HG03060 (cell line): ENCODE measurements around the gene PMAIP1.
"Not testable (repeated sequence)": the region's sequence is repeated elsewhere in the genome, so short reads cannot be mapped to it uniquely, and the experiment has no call there.

Experiments used
- ATAC-seq: cut with Tn5 transposase; IDR thresholded peaks from one replicate; pipeline ENCODE4 v1.9.1; 2021; ENCODE audit warnings: low read depth, moderate number of reproducible peaks; ENCODE audit not compliant: unreplicated experiment

PMAIP1 gene

DNA sequence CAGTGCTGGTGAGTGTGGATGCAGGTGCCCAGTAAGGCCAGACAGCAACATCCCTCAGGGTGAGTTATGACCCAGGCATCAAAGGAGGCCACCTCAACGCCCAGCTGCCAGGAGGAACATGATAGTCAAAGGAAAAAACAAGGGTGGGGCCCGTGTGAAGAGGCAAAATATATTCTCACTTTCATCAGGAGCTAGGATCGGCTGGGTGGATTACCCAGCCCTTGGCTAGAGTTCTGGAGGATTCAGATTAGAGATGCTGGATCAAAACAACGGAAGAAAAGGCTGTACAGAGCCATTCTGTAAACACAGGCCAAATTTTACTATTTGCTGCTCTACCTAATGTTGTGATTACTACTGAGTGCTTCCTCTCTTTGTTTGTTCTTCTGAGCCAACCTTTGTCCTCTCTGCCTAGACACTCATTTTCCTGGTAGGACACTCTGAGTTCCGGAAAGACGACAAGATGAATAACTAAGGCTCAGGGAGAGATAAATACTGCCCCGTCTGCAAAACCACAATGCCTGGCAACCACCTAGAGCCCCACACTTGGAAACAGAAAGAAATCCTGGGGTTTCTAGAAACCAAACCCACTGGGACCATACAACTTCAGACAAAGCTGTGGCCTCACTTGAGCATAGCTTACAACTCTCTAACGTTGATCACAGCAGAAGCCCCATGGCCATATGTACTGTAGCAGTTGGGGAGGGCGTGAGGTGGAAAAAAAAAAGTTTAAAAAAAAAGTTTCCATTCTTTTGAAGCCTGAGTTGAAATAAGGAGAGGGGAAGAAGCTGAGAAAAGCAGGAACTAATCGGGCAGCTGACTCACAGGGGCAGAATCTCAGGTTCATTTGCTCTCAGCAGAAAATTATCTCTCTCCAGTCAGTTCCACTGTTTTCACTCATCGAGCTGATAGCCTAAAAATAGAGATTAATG lies 17.8 kb upstream of the PMAIP1 start:
- ATAC-seq, result no peak

DNA sequence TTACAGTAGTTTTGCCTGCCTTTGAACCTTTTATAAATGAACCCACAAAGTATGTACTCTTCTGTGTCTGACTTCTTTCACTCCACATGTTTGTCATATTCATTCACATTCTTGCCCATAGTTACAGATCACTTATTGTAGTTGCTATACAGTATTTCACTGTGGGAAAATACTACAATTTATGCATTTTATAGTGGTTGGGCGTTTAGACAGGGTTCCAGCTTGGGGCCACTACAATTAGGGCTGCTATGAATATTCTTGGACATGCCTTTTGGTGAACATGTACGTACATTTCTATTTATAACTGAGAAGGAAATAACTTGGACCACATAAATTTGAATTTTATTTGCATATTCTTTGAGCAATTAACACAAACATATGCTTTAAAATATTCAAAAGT lies 15.4 kb upstream of the PMAIP1 start:
- ATAC-seq, result no peak

DNA sequence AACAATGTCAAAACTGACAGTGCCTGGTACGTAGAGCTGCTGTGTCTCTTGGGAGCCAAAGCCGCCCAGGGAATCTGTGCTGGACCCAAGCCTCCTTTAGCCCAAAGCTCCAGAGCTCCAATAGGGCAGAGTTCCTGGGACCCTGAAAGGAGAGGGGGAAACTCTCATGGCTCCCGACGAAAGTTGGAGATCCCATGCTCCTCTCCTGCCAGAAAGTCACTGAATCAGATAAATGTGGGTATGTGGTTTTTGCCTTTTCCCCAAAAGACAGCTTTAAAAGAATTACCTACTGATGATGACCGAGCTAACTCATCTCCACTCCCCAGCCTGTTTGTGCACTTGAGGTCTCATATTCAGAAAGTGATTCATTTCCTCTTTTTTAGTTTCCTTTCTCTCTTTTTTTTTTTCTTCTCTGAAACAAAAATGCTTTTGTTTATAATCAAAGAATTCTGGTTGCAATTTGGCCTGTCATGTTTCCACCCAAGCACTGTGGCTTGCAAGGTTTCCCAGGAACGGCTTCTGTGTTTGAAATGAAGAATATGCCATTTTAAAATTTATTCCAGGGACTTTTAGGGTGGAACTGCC lies 14.1 kb upstream of the PMAIP1 start:
- ATAC-seq, result peak; percentile 83

DNA sequence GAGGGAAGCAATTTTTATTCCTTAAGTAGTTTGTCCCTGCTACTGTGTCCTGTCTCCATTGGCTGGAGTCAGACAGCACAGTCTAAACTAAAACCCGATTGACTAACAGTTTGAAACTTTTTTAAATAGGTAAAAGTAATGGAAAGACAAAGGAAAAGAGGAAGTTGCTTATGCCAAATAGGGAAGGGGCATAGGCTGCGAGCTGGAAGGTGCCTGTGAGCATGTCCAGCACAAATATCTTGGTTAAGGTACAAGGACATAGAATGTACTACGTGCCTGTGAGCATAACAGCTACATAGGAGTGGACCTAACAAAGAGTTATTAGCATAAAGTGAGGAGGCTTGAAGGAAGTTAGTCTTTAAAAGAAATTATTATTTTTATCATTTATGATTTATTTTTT lies 13.4 kb upstream of the PMAIP1 start:
- not testable (repeated sequence) for ATAC-seq

DNA sequence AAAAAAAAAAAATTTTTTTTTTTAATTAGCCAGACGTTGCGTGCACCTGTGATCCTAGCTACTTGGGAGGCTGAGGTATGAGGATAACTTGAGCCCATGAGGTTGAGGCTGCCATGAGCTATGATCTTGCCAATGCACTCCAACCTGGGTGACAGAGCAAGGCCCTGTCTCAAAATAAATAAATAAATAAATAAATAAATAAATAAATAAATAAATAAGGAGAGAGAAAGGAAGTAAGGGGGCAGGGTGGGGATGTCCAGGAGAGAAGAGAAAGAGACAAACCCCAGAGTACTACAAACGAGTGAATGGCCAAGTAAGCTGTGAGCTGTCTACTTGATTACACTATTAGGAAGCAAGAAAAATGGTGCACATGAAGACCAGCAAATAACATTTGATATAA lies 7.7 kb upstream of the PMAIP1 start:
- ATAC-seq, result no peak

DNA sequence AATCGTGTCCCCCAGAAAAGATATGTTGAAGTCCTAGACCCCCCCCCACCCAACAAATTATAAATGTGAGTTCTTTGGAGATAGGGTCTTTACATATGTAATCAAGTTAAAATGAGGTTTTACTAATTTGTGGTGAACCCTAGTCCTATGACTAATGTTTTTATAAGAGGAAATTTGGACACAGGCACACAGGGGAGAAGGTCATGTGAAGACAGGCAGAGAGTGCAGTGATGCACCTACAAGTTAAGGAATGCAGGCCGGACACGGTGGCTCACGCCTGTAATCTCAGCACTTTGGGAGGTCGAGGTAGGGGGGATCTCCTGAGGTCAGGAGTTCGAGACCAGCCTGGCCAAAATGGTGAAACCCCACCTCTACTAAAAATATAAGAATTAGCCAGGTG lies 5.8 kb upstream of the PMAIP1 start:
- no peak for ATAC-seq

DNA sequence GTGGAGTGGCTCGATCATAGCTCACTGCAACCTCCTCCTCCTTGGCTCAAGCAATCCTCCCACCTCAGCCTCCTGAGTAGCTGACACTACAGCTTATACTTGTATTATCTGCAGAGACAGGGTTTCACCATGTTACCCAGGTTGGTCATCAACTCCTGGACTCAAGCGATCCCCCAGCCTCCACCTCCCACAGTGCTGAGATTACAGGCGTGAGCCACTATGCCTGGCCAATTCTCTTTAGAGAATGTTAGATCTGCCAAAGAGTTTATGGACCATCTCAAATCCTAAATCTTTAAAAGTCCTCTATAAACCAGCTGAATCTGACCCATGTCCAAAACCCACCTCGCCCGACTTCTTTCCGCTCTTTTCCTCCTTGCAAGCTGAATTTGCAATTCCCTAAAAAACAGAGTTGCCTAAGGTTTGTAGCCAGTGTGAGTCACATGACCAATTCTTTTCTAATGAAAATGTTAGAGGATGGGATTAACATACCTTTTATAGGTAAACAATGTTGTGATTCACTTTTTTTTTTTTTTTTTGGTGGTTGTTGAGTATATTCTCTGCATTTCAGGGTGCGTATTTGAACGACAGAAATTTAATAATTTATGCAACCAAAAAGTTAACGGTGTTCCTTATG lies 2.4 kb upstream of the PMAIP1 start:
- no peak for ATAC-seq

DNA sequence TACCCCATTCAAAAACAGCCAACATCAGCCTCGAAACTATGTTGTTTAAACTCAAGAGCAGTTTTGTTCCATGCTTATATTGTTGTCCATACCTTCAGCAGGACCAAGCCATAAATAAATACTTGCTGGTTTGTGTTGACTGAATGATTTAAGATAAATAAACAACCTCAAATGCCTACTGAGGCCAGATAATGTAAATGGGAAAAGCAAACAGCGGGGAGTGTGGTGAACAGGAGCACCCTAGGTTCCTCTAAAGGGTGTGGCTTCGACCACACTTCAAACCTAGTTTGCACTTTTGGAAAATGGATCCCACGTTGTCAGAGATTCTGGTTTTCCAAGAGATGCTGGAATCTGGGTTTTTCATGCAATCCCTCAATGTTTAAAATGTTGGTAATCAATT lies 1.7 kb upstream of the PMAIP1 start:
- ATAC-seq, result no peak

DNA sequence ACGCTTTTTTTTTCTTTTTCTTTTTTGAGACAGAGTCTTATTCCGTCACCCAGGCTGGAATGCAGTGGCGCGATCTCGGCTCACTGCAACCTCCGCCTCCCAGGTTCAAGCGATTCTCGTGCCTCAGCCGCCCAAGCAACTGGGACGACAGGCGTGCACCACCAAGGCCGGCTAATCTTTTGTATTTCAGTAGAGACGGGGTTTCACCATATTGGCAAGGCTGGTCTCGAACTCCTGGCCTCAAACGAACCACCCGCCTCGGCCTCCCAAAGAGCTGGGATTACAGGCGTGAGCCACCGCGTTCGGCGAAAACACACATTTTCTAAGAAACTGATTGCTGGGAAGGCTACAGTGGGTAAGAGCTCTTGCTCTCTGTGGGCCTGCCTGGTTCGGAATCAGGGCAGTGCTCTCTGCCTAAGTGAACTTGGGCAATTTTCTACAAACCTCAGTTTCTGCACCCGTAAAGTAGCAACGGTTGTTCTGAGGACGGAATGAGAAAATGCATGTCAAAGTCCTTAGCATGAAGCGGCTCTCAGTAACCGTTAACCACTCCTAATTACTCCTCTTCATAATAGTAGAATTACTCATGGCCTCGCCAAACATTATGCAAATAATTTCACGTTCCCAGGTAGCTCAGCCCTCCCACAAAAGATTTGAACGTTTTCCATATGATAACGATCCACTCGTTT lies 1.0 kb upstream of the PMAIP1 start:
- no peak for ATAC-seq

DNA sequence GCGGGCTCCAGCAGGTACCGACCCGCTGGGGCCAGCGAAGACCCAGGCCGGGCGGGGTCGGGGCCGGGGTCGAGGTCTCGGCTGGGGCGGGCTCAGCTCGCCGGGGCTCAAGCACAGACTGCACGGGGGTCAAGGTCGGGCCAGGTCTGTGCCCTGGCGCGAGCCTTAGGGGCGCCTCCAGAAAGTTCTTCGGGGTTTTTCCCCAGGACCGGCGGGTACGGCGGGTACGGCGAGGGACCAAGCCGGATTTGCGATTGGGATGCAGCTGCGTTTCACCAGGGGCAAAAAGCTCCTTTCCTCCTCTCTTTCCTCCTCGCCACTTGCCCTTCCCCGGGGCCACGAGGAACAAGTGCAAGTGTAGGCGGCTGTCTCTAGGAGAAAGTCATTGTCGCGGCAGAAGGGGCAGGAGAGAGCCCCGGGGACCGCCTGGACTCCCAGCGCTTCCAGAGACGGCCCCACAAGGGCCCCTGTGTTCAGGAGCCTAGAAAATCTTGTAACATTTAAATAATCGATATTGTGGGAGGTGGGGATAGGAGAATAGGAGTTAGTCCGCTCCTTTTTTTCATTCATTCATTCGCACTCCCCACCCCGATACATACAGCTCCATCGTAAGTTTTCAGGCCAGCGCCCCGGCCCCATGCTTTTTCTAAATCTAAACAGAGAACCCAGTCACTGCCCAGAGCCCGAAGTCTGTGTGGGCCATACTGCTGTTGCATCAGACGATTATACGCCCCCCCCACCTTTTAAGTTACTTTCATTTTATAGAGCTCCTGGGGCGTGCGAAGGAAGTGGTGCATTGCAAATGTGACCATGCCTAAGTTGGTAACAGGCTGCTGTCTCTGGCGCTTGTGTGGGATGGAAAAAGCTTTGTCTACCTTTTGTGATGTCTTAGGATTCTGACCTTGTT lies 679 bp downstream of the PMAIP1 start:
- no peak for ATAC-seq

DNA sequence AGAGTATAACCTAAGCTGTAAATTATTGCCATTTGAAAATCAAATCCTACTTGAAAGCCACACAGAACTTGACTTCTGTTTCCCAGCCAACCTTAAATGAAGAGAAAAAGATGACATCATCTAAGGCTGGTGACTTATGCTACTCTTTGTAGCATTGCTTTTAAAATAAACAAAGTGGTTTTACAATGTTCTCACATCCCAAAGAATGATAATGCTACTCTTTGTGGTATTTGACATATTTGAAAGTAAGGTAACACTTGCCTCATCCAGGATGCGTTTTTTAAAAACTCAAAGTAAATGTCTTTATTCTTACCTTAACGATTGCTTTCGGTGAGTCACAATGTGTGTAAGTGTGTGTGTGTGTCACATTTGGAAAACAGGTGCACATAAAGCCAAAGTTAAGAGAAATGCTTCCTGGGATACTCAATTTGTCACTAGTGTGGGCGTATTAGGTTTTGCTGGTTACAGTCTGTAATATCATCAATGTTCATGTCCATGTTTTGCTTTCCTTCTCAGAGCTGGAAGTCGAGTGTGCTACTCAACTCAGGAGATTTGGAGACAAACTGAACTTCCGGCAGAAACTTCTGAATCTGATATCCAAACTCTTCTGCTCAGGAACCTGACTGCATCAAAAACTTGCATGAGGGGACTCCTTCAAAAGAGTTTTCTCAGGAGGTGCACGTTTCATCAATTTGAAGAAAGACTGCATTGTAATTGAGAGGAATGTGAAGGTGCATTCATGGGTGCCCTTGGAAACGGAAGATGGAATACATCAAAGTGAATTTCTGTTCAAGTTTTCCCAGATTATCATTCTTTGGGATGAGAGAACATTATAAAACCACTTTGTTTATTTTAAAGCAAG lies 2.6 kb downstream of the PMAIP1 start:
- no peak for ATAC-seq

DNA sequence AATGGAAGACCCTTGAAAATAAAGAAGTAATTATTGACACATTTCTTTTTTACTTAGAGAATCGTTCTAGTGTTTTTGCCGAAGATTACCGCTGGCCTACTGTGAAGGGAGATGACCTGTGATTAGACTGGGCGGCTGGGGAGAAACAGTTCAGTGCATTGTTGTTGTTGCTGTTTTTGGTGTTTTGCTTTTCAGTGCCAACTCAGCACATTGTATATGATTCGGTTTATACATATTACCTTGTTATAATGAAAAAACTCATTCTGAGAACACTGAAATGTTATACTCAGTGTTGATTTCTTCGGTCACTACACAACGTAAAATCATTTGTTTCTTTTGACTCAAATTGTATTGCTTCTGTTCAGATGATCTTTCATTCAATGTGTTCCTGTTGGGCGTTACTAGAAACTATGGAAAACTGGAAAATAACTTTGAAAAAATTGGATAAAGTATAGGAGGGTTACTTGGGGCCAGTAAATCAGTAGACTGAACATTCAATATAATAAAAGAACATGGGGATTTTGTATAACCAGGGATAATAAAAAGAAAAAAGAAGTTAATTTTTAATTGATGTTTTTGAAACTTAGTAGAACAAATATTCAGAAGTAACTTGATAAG lies 3.3 kb downstream of the PMAIP1 start:
- ATAC-seq, result no peak

DNA sequence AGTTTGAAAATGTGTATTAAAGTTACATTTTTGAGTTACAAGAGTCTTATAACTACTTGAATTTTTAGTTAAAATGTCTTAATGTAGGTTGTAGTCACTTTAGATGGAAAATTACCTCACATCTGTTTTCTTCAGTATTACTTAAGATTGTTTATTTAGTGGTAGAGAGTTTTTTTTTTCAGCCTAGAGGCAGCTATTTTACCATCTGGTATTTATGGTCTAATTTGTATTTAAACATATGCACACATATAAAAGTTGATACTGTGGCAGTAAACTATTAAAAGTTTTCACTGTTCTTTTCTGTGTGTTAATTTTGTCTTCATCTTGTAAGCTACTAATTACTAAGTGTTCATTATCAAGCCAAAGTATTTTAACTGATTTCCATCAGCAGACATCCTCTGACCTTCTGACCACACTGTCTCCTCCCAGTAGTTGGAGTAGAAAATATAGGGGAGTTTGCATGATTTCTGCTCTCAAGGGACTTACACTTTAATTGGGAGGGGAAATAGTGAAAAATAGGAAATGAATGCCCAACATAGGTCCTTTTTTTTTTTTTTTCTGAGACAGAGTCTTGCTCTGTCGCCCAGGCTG lies 4.3 kb downstream of the PMAIP1 start:
- no peak for ATAC-seq

DNA sequence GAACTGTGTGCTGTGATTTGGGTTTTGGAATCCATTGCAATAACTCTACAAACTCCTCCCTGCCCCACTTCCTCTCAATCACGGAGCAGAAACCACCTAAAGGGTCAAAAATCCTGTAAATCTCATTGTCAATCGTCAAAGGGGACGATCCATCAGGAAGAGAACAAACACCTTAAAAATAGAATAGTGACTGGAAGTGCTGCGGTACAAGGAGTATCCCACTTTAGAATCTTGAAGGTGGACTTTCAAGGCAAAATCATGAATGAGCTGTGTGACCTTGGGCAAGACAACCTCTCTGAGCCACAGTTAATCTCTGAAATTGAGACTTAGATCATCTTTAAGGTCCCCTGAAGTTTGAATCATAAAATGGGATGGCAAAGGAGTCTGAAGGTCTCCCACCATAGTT lies 5.9 kb downstream of the PMAIP1 start:
- no peak for ATAC-seq

DNA sequence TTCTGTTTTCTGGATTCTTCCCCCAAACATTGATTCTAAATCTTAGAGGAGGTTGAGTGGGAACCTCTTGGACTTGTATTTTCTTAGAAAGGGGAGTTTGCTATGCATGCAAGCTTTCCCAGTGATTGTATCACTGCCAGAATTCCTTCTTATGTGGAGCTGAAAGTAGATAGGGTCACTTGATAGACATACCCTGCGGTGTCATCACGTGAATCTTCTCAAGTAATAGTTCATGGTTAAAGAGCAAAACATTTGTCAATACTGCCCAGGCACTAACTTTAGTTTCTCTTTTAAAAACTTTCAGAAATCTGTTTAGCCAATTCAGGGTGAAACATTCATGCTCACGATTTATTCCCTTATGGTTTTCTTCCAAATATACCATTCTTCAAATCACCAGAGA lies 6.4 kb downstream of the PMAIP1 start:
- no peak for ATAC-seq

DNA sequence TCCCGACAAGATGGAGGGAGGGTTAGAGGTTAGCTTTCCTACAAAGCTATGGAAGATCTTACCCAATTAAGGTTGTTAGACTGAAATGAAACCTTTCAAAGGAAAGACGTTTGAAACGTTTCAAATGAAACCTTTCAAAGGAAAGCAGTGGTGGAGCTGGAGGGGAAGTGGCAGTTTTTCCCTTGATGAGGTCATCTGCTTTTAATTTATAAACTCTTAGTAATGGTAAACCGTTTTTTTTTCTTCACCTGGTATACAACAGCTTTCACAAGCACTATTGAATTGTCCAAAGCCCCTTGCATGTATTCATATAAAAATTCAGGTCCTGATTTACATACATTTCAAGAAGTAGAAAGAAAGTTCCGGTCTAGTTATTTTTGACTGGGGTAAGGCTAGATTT lies 7.4 kb downstream of the PMAIP1 start:
- ATAC-seq, result no peak

DNA sequence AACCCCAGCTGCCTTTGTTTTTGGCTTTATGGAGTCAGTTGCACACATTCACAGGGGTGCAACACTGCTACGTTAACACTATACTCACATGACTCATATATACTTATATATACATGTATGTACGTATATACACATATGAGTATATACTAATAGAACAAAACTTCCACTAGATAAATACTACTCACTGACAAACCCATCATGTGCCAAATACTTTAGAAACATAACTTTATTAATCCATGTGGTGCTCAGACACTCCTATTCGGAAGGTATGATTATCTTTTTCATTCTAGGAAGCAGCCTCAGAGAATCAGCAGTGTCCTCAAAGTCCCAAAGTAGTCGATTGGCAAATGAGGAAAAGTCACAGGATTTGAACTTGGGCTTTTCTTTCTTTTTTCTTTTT lies 7.9 kb downstream of the PMAIP1 start:
- ATAC-seq, result no peak

DNA sequence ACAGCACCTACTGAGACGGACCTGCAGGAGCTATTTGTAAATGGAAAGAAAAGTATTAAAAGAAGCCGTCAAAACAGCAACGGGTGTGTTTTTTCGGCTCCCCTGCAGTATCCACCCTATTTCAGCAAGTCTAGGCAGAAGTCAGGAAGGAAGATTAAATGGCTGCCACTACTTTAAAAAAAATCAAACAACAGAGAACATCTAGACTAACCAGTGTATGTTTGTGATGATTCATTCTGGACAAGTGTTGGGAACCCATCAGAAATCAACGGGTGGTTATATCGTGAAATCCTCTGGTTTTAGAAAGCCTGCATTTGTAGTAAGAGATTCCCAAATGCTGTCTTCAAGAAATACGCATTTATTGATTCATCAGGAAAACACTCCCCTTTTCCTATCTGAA lies 9.0 kb downstream of the PMAIP1 start:
- no peak for ATAC-seq
